SU-DHL-6 (cell line): ENCODE results near the gene CBY1.

ENCODE experiments used
- H2AFZ ChIP-seq: fragments of 200-600 bp; sonication (generic); 2 replicates; pipeline ENCODE4 v1.6.1; 2014; ENCODE audit warnings: low read depth, mild to moderate bottlenecking, moderate library complexity, mixed read lengths, antibody characterized with exemption, low read length; ENCODE audit not compliant: severe bottlenecking
- H3F3A ChIP-seq: fragments of 200-600 bp; shearing (Covaris generic); 2 replicates; pipeline ENCODE4 v1.6.0; 2016; ENCODE audit warnings: antibody characterized with exemption, mild to moderate bottlenecking; ENCODE audit not compliant: insufficient read depth
- H3K27ac ChIP-seq: fragments of 200-600 bp; sonication (generic); 2 replicates; pipeline ENCODE4 v1.5.1; 2016; ENCODE audit warnings: low read depth, mild to moderate bottlenecking, low read length, moderate library complexity, mixed read lengths
- H3K27me3 ChIP-seq: fragments of 200-600 bp; sonication (generic), shearing (Covaris generic); 2 replicates; pipeline ENCODE4 v1.6.0; 2014; ENCODE audit warnings: mild to moderate bottlenecking, low read length
- H3K36me3 ChIP-seq: fragments of 200-600 bp; sonication (generic); 2 replicates; pipeline ENCODE4 v1.6.1; 2014; ENCODE audit warnings: mild to moderate bottlenecking, low read length, mixed read lengths
- H3K4me2 ChIP-seq: fragments of 300-600, 200-600 bp; shearing (Covaris generic), sonication (generic); 2 replicates; pipeline ENCODE4 v1.6.0; 2014; ENCODE audit warnings: low read length, low read depth, mild to moderate bottlenecking; ENCODE audit not compliant: poor library complexity, severe bottlenecking
- H3K4me3 ChIP-seq: fragments of 200-600 bp; sonication (generic); 2 replicates; pipeline ENCODE4 v1.5.1; 2014; ENCODE audit warnings: antibody characterized with exemption, low read length, mild to moderate bottlenecking, mixed read lengths; ENCODE audit not compliant: insufficient read depth, poor library complexity, severe bottlenecking
- H3K79me2 ChIP-seq: fragments of 200-600 bp; sonication (generic); 2 replicates; pipeline ENCODE4 v1.6.1; 2014; ENCODE audit warnings: mild to moderate bottlenecking, low read length, moderate library complexity; ENCODE audit not compliant: insufficient read depth
- H3K9ac ChIP-seq: fragments of 200-600 bp; sonication (generic); 2 replicates; pipeline ENCODE4 v1.7.0; 2014; ENCODE audit warnings: mild to moderate bottlenecking, low read length
- H3K9me2 ChIP-seq: fragments of 200-600 bp; sonication (generic); replicated peaks from 2 replicates; pipeline ENCODE4 v1.6.1; 2014; ENCODE audit warnings: low read length; ENCODE audit not compliant: insufficient read depth
- H3K9me3 ChIP-seq: fragments of 200-600 bp; sonication (generic); 2 replicates; pipeline ENCODE4 v1.6.1; 2014; ENCODE audit warnings: low read length, mixed read lengths; ENCODE audit not compliant: insufficient read depth
- H4K20me1 ChIP-seq: fragments of 200-600 bp; sonication (generic); 2 replicates; pipeline ENCODE4 v1.6.1; 2014; ENCODE audit warnings: low read depth, mild to moderate bottlenecking, antibody characterized with exemption, low read length, moderate library complexity, mixed read lengths
- CTCF ChIP-seq: fragments of 200-600 bp; sonication (generic); IDR thresholded peaks from one replicate; pipeline ENCODE4 v1.5.1; 2017; ENCODE audit warnings: antibody characterized with exemption, mild to moderate bottlenecking, low read length, moderate library complexity; ENCODE audit not compliant: insufficient read depth, poor library complexity, severe bottlenecking
- EZH2phosphoT487 ChIP-seq: fragments of 200-600 bp; sonication (generic), shearing (Covaris generic); conservative IDR thresholded peaks from 2 replicates; pipeline ENCODE4 v1.6.1; 2018; ENCODE audit warnings: mild to moderate bottlenecking, antibody characterized with exemption, low read length, moderate library complexity, mixed read lengths

The CBY1 gene

GRCh38 chr22:38715176-38715764 lies 58.8 kb downstream of the CBY1 start:
- Histone ChIP-seq H3K9me2 (no peaks in the 10 kb centered on the region), H3K9ac (no peak overlapping the region), H3K9me3 (no peaks in the 10 kb centered on the region), H3K27me3 (no peaks in the 10 kb centered on the region), H4K20me1 (peaks cover 9% of the 10 kb centered on the region; the same call in 1 of the 2 replicates), H3K4me2 (no peak overlapping the region), H3K79me2 (peaks cover 60% of the 10 kb centered on the region), H3K27ac (no peak overlapping the region), H3K4me3 (no peak overlapping the region), H2AFZ (no peak overlapping the region), H3K36me3 (no peaks in the 10 kb centered on the region), H3F3A (no peaks in the 10 kb centered on the region)
- TF ChIP-seq EZH2phosphoT487 (no peak), CTCF (no peak)

- Histone ChIP-seq H3K9me3 (no peaks in the 10 kb centered on the region), H3K4me3 (no peak overlapping the region), H3K27ac (no peak overlapping the region), H3K36me3 (no peaks in the 10 kb centered on the region), H3K4me2 (no peak overlapping the region), H3K9me2 (no peaks in the 10 kb centered on the region), H2AFZ (no peak overlapping the region), H3K79me2 (peaks cover 54% of the 10 kb centered on the region), H4K20me1 (peaks cover 9% of the 10 kb centered on the region; the same call in 1 of the 2 replicates), H3K9ac (no peak overlapping the region), H3K27me3 (no peaks in the 10 kb centered on the region), H3F3A (no peaks in the 10 kb centered on the region)
- no peak for TF ChIP-seq CTCF
- no peak for TF ChIP-seq EZH2phosphoT487
Observed at GRCh38 chr22:38715852-38716251, 59.4 kb downstream of the CBY1 start.

- TF ChIP-seq CTCF (no peak), EZH2phosphoT487 (no peak)
- H3K79me2 ChIP-seq: peaks cover 50% of the 10 kb centered on the region
- H2AFZ ChIP-seq: no peak overlapping the region
- H3K36me3 ChIP-seq: no peaks in the 10 kb centered on the region
- H3K9ac ChIP-seq: no peak overlapping the region
- H3F3A ChIP-seq: no peaks in the 10 kb centered on the region
- H4K20me1 ChIP-seq: peaks cover 9% of the 10 kb centered on the region; the same call in 1 of the 2 replicates
- H3K27me3 ChIP-seq: no peaks in the 10 kb centered on the region
- no peaks in the 10 kb centered on the region for H3K9me2 ChIP-seq
- H3K9me3 ChIP-seq: no peaks in the 10 kb centered on the region
- H3K27ac ChIP-seq: no peak overlapping the region
- no peak overlapping the region for H3K4me2 ChIP-seq
- no peak overlapping the region for H3K4me3 ChIP-seq
Observed at GRCh38 chr22:38716271-38716670, 59.8 kb downstream of the CBY1 start.
